SK-N-SH (cell line): ENCODE results near the gene THEM5. TPM values are rescaled to one million over a fixed set of nuclear protein-coding genes. Genes with fewer than 3 reads are reported as not detected.

Experiments used
- CTCF ChIA-PET: fragments of 300-600, 350-600 bp; formaldehyde crosslinking; extraction: SDS; loops from one replicate; lab custom pipeline; 2021; lab: Yijun Ruan, JAX
- POLR2A ChIA-PET: fragments of 350-600 bp; sonication (Branson Sonifier 250); formaldehyde crosslinking; extraction: SDS; loops from one replicate; lab custom pipeline; 2020; ENCODE audit warnings: antibody characterized with exemption, inconsistent platforms; lab: Yijun Ruan, JAX
- DNase-seq: peaks from one replicate; pipeline ENCODE4 v3.0.0; 2012
- H2AFZ ChIP-seq: fragments of 200-600 bp; sonication (generic); 2 replicates; pipeline ENCODE4 v1.8.1; 2016; ENCODE audit warnings: antibody characterized with exemption, mild to moderate bottlenecking, low read depth
- H3F3A ChIP-seq: fragments of 200-600 bp; sonication (generic); replicated peaks from 2 replicates; pipeline ENCODE3; 2016; ENCODE audit warnings: antibody characterized with exemption, mild to moderate bottlenecking; ENCODE audit not compliant: insufficient read depth
- H3K27ac ChIP-seq, 2 experiments: fragments of 200-500 bp in 1 of 2; fragments of 200-600 bp in 1 of 2; sonication (Bioruptor generic) in 1 of 2; sonication (generic), shearing (Covaris generic) in 1 of 2; 2 replicates each; pipeline versions ENCODE4 v1.5.1 to v1.6.1; 2014 to 2016; ENCODE audit warnings: low read depth in 2 of 2, inconsistent platforms in 1 of 2, low read length in 1 of 2, mild to moderate bottlenecking in 1 of 2, mixed read lengths in 1 of 2
- H3K27me3 ChIP-seq: fragments of 200-600 bp; sonication (generic), shearing (Covaris generic); 2 replicates; pipeline ENCODE4 v1.6.1; 2016; ENCODE audit warnings: mixed run types; ENCODE audit not compliant: insufficient read depth
- H3K36me3 ChIP-seq, 2 experiments: fragments of 200-500 bp in 1 of 2; fragments of 200-600 bp in 1 of 2; sonication (Bioruptor generic) in 1 of 2; sonication (generic) in 1 of 2; replicated peaks in 1 of 2; 2 replicates each; pipeline versions ENCODE3 to v1.5.1; 2014 to 2016; ENCODE audit warnings: low read length in 1 of 2, mild to moderate bottlenecking in 1 of 2; ENCODE audit not compliant: insufficient read depth in 2 of 2, control insufficient read depth in 1 of 2
- H3K4me1 ChIP-seq, 2 experiments: fragments of 200-500 bp in 1 of 2; fragments of 200-600 bp in 1 of 2; sonication (Bioruptor generic) in 1 of 2; sonication (generic), shearing (Covaris generic) in 1 of 2; 2 replicates each; pipeline versions ENCODE4 v1.5.1 to v1.6.1; 2014 to 2016; ENCODE audit warnings: low read depth in 1 of 2, low read length in 1 of 2, mixed run types in 1 of 2; ENCODE audit not compliant: insufficient read depth in 2 of 2, control insufficient read depth in 1 of 2
- H3K4me2 ChIP-seq: fragments of 200-600 bp; sonication (generic), shearing (Covaris generic); 2 replicates; pipeline ENCODE4 v1.6.1; 2017; ENCODE audit warnings: mixed run types
- H3K4me3 ChIP-seq, 2 experiments: fragments of 200-500 bp in 1 of 2; fragments of 200-600 bp in 1 of 2; sonication (Bioruptor generic) in 1 of 2; sonication (generic), shearing (Covaris generic) in 1 of 2; 2 replicates each; pipeline versions ENCODE4 v1.5.1 to v1.8.1; 2014 to 2016; ENCODE audit warnings: low read depth in 2 of 2, inconsistent platforms in 1 of 2, low read length in 1 of 2, mild to moderate bottlenecking in 1 of 2, mixed read lengths in 1 of 2, moderate library complexity in 1 of 2
- H3K79me2 ChIP-seq: fragments of 200-600 bp; sonication (generic); 2 replicates; pipeline ENCODE4 v1.8.1; 2017; ENCODE audit warnings: mild to moderate bottlenecking; ENCODE audit not compliant: insufficient read depth
- H3K9ac ChIP-seq: fragments of 200-600 bp; sonication (generic); 2 replicates; pipeline ENCODE4 v1.6.1; 2017; ENCODE audit warnings: mixed run types
- H3K9me2 ChIP-seq: fragments of 200-600 bp; sonication (generic); 2 replicates; pipeline ENCODE4 v1.6.1; 2017; ENCODE audit warnings: mixed run types
- H3K9me3 ChIP-seq: fragments of 200-600 bp; sonication (generic); 2 replicates; pipeline ENCODE4 v1.6.1; 2017; ENCODE audit warnings: mixed run types, mild to moderate bottlenecking, moderate library complexity
- H4K20me1 ChIP-seq: fragments of 200-600 bp; sonication (generic); 2 replicates; pipeline ENCODE4 v1.6.1; 2017; ENCODE audit warnings: mild to moderate bottlenecking, mixed run types; ENCODE audit not compliant: insufficient read depth
- GATA2 ChIP-seq: sonication (generic); formaldehyde crosslinking; IDR thresholded peaks from 2 replicates; pipeline ENCODE4 v1.5.0; 2020; ENCODE audit warnings: mild to moderate bottlenecking, missing genetic modification reagents
- MEF2A ChIP-seq: IDR thresholded peaks from 2 replicates; pipeline ENCODE4 v1.4.0; 2012; ENCODE audit warnings: low read depth, borderline replicate concordance
- PBX3 ChIP-seq: IDR thresholded peaks from 2 replicates; pipeline ENCODE4; 2012
- REST ChIP-seq: IDR thresholded peaks from 2 replicates; pipeline ENCODE4 v1.6.1; 2012; ENCODE audit warnings: mild to moderate bottlenecking, low read depth, low read length, moderate library complexity
- TCF12 ChIP-seq: IDR thresholded peaks from 2 replicates; pipeline ENCODE4 v1.4.0; 2012
- USF1 ChIP-seq: IDR thresholded peaks from 2 replicates; pipeline ENCODE4 v1.4.0; 2012; ENCODE audit warnings: low read depth, borderline replicate concordance
- USF2 ChIP-seq: fragments of 150-350 bp; IDR thresholded peaks from 2 replicates; pipeline ENCODE4 v1.6.1; 2017; ENCODE audit warnings: antibody characterized with exemption, low read length, low read depth, borderline replicate concordance
- WGBS: methylation state at CpG from one replicate; pipeline ENCODE4 v1.1.6; 2017; ENCODE audit warnings: low lambda C conversion rate; 5-methylcytosine and 5-hydroxymethylcytosine counted together
- polyA plus RNA-seq, 3 experiments: library from polyadenylated mRNA; depleted of rRNA; stranded (reverse); fragments of >200 nt; gene quantifications; 2 replicates each; pipeline ENCODE4 v1.2.3, GENCODE V29; 2012
- TF ChIP-seq, protein P1 (sequence below): IDR thresholded peaks from 2 replicates; pipeline ENCODE4 v1.4.0; 2012; ENCODE audit warnings: low read depth, borderline replicate concordance

Gene THEM5
- polyA plus RNA-seq, 1 of the 3 experiments (the other 2 are of a cell fraction), result not detected

DNA sequence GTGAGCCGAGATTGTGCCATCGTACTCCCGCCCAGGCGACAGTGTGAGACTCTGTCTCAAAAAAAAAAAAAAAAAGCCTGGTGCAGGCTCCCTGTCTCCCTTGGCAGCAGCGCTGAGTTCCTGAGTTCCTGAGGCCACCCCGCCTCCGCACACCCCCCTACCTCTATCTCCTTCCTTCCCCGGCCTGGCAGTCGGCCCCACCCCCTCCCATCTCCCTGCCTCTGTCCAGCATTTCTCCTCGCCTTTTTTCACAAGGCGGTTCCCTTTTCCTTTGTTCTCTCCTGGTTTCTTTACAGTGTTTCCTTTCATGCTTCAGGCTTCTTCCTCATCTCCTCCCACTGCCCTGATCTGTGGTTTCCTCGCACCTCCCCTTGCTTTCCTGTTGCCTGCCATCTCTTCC, 24.6 kb downstream of the THEM5 start:
- ChIA-PET CTCF (interaction anchor here (2.4 kb wide), 1 partner anchor 7 kb away, joined by 11 read pairs; no protein-coding TSS in a partner anchor), POLR2A (interaction anchor here (1.4 to 1.5 kb wide), 2 partner anchors 39 to 65 kb away, joined by 3 to 4 read pairs; partner anchors contain the start of gene MRPL9)
- DNase-seq, result peak; percentile 87
- Histone ChIP-seq H3K27ac (peak overlapping the region in 1 of 2 experiments; percentile 57; a peak in 1 of 4 replicates), H3K36me3 (no peaks in the 10 kb centered on the region), H3F3A (no peaks in the 10 kb centered on the region), H3K4me1 (peaks cover 0 to 51% of the 10 kb centered on the region in 2 experiments; a peak in 1 of 4 replicates), H3K79me2 (no peaks in the 10 kb centered on the region), H3K9ac (no peak overlapping the region), H3K9me3 (no peaks in the 10 kb centered on the region), H3K27me3 (no peaks in the 10 kb centered on the region), H3K9me2 (no peaks in the 10 kb centered on the region), H4K20me1 (no peaks in the 10 kb centered on the region), H2AFZ (no peak overlapping the region), H3K4me3 (no peak overlapping the region), H3K4me2 (no peak overlapping the region)
- WGBS, result 31% methylated on average over 11 of the region's 12 CpGs
- TF ChIP-seq MEF2A (no peak), REST (peak; percentile 93), USF1 (no peak), TCF12 (no peak)

DNA sequence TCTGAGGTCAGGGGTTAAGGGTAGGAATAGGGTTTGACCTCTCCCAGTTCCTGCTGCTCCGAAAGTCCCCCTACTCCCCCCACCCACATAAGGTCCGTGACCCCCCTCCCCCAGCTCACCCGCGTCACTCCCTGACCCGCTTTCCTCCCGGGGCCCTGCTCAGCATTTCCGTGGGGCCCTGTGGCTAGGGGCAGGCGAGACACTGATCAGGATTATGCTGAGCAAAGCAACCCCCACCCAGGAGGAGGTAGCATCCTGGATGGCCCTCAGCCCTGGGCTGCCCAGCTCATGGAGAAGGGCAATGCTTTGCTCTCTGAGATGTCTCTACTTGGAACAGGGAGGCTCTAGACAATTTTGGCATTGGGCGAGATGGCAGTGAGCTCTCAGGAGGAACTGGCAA, 25.7 kb downstream of the THEM5 start:
- Histone ChIP-seq H3K27me3 (no peaks in the 10 kb centered on the region), H3K27ac (peak overlapping the region in 1 of 2 experiments; percentile 53; a peak in 1 of 4 replicates), H3K36me3 (no peaks in the 10 kb centered on the region), H3K9me2 (no peaks in the 10 kb centered on the region), H3K79me2 (no peaks in the 10 kb centered on the region), H4K20me1 (no peaks in the 10 kb centered on the region), H3K4me3 (no peak overlapping the region), H3F3A (no peaks in the 10 kb centered on the region), H3K4me1 (peaks cover 0 to 52% of the 10 kb centered on the region in 2 experiments; a peak in 1 of 4 replicates), H2AFZ (no peak overlapping the region), H3K9ac (no peak overlapping the region), H3K4me2 (no peak overlapping the region), H3K9me3 (no peaks in the 10 kb centered on the region)
- POLR2A ChIA-PET, result interaction anchor here (1.4 to 1.5 kb wide), 2 partner anchors 38 to 64 kb away, joined by 3 to 4 read pairs; partner anchors contain the start of gene MRPL9
- no peak for DNase-seq
- CTCF ChIA-PET, result interaction anchor here (2.4 kb wide), 1 partner anchor 8 kb away, joined by 11 read pairs; no protein-coding TSS in a partner anchor
- WGBS, result 78% methylated on average over 9 of the region's 9 CpGs
- TF ChIP-seq USF1, result no peak
- TF ChIP-seq USF2, result no peak
- no peak for TF ChIP-seq PBX3
- TF ChIP-seq, protein P1, sequence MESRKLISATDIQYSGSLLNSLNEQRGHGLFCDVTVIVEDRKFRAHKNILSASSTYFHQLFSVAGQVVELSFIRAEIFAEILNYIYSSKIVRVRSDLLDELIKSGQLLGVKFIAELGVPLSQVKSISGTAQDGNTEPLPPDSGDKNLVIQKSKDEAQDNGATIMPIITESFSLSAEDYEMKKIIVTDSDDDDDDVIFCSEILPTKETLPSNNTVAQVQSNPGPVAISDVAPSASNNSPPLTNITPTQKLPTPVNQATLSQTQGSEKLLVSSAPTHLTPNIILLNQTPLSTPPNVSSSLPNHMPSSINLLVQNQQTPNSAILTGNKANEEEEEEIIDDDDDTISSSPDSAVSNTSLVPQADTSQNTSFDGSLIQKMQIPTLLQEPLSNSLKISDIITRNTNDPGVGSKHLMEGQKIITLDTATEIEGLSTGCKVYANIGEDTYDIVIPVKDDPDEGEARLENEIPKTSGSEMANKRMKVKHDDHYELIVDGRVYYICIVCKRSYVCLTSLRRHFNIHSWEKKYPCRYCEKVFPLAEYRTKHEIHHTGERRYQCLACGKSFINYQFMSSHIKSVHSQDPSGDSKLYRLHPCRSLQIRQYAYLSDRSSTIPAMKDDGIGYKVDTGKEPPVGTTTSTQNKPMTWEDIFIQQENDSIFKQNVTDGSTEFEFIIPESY, result no peak
- TF ChIP-seq GATA2 (CRISPR knock-in tag), result no peak
